HCT116 (cell line): ENCODE results near the gene KIAA1671. TPM values are rescaled to one million over a fixed set of nuclear protein-coding genes. Genes with fewer than 3 reads are reported as not detected.

Experiments
- ATAC-seq: fragments of 200-7000 bp; cut with Tn5 transposase; 2 replicates; pipeline ENCODE4 v1.9.1; 2020; ENCODE audit warnings: mild to moderate bottlenecking, moderate library complexity
- BruUV-seq: library from RNA; stranded (reverse); fragments of 400-500 nt; replicated peaks from 2 replicates; lab custom pipeline; 2021; lab: Mats Ljungman, UMichigan
- CTCF ChIA-PET: fragments of 300-600 bp; sonication (Branson Sonifier 250); formaldehyde crosslinking; loops from one replicate; lab custom pipeline; 2021; ENCODE audit warnings: antibody characterized with exemption; lab: Charles Lee
- POLR2A ChIA-PET: fragments of 300-600, 350-600 bp; sonication (Branson Sonifier 250); formaldehyde crosslinking; loops from one replicate; lab custom pipeline; 2021; ENCODE audit warnings: antibody characterized with exemption; lab: Charles Lee
- RAD21 ChIA-PET, 2 experiments: fragments of 300-600 bp; sonication (Branson Sonifier 250); formaldehyde crosslinking; loops; one replicate each; lab custom pipeline; 2023; ENCODE audit warnings: low total read pairs in 2 of 2; ENCODE audit not compliant: uncharacterized antibody in 2 of 2, unreplicated experiment in 2 of 2, low non-redundant PET in 1 of 2; lab: Charles Lee
- DNase-seq: peaks from one replicate; pipeline ENCODE4 v3.0.0-alpha.2; 2010; ENCODE audit warnings: low read depth, low spot score
- H2AFZ ChIP-seq: fragments of 200-600 bp; shearing (Covaris generic), sonication (generic); 2 replicates; pipeline ENCODE4 v1.6.1; 2017; ENCODE audit warnings: low read depth, mixed run types, mixed read lengths, antibody characterized with exemption, low read length; ENCODE audit not compliant: poor library complexity, severe bottlenecking
- H3K27ac ChIP-seq: 2 replicates; pipeline ENCODE4 v1.5.1; 2012; ENCODE audit warnings: low read depth, low read length
- H3K27me3 ChIP-seq: fragments of 200-600 bp; sonication (generic); 2 replicates; pipeline ENCODE4 v1.6.1; 2016; ENCODE audit warnings: mixed run types, low read length, mixed read lengths; ENCODE audit not compliant: insufficient read depth
- H3K36me3 ChIP-seq, 2 experiments: fragments of 200-500 bp in 1 of 2; fragments of 200-600 bp in 1 of 2; sonication (Bioruptor generic) in 1 of 2; sonication (generic) in 1 of 2; 2 replicates each; pipeline versions ENCODE4 v1.5.1 to v1.6.1; 2014 to 2016; ENCODE audit warnings: low read length in 2 of 2, inconsistent platforms in 1 of 2, mixed read lengths in 1 of 2, mixed run types in 1 of 2; ENCODE audit not compliant: insufficient read depth in 2 of 2, control insufficient read depth in 1 of 2
- H3K4me1 ChIP-seq, 2 experiments: fragments of 200-600 bp in 1 of 2; sonication (generic) in 1 of 2; 2 replicates each; pipeline versions ENCODE4 v1.5.1 to v1.6.1; 2012 to 2017; ENCODE audit warnings: low read length in 2 of 2, inconsistent platforms in 1 of 2, mild to moderate bottlenecking in 1 of 2, mixed read lengths in 1 of 2, mixed run types in 1 of 2, moderate library complexity in 1 of 2; ENCODE audit not compliant: insufficient read depth in 2 of 2, control insufficient read depth in 1 of 2
- H3K4me2 ChIP-seq: fragments of 200-600 bp; sonication (generic); 2 replicates; pipeline ENCODE4 v1.6.1; 2017; ENCODE audit warnings: mixed run types, low read length, mixed read lengths
- H3K4me3 ChIP-seq, 2 experiments: fragments of 200-600 bp in 1 of 2; sonication (generic) in 1 of 2; replicated peaks in 1 of 2; 2 replicates each; pipeline ENCODE4 v1.5.1; 2011 to 2016; ENCODE audit warnings: low read length in 2 of 2, control low read depth in 1 of 2, low read depth in 1 of 2, mild to moderate bottlenecking in 1 of 2, mixed read lengths in 1 of 2, mixed run types in 1 of 2
- H3K79me2 ChIP-seq: fragments of 200-600 bp; sonication (generic); 2 replicates; pipeline ENCODE4 v1.6.1; 2017; ENCODE audit warnings: mild to moderate bottlenecking, mixed run types, low read length, moderate library complexity, mixed read lengths; ENCODE audit not compliant: insufficient read depth
- H3K9ac ChIP-seq: fragments of 200-600 bp; sonication (generic); 2 replicates; pipeline ENCODE4 v1.6.1; 2016; ENCODE audit warnings: low read length, mixed read lengths
- H3K9me2 ChIP-seq: fragments of 200-600 bp; sonication (generic), shearing (Covaris generic); 2 replicates; pipeline ENCODE4 v1.6.1; 2017; ENCODE audit warnings: mixed run types, mild to moderate bottlenecking, moderate library complexity; ENCODE audit not compliant: insufficient read depth
- H3K9me3 ChIP-seq, 2 experiments: fragments of 200-500 bp in 1 of 2; fragments of 200-600 bp in 1 of 2; sonication (Bioruptor generic) in 1 of 2; sonication (generic) in 1 of 2; 2 replicates each; pipeline ENCODE4 v1.6.1; 2014 to 2017; ENCODE audit warnings: low read length in 2 of 2, mixed read lengths in 2 of 2, inconsistent platforms in 1 of 2, low read depth in 1 of 2, mild to moderate bottlenecking in 1 of 2, mixed run types in 1 of 2, moderate library complexity in 1 of 2; ENCODE audit not compliant: control insufficient read depth in 1 of 2, insufficient read depth in 1 of 2
- H4K20me1 ChIP-seq: fragments of 200-600 bp; sonication (generic), shearing (Covaris generic); 2 replicates; pipeline ENCODE4 v1.6.1; 2017; ENCODE audit warnings: mixed run types, mild to moderate bottlenecking, moderate library complexity; ENCODE audit not compliant: insufficient read depth
- CEBPB ChIP-seq: IDR thresholded peaks from 2 replicates; pipeline ENCODE4 v1.6.1; 2012; ENCODE audit warnings: low read depth
- EGR1 ChIP-seq: IDR thresholded peaks from 2 replicates; pipeline ENCODE4 v1.6.1; 2012; ENCODE audit warnings: low read depth
- ELF1 ChIP-seq: IDR thresholded peaks from 2 replicates; pipeline ENCODE4 v1.6.1; 2012; ENCODE audit warnings: low read depth, borderline replicate concordance
- EZH2 ChIP-seq: fragments of 200-600 bp; sonication (generic); IDR thresholded peaks from 2 replicates; pipeline ENCODE4 v1.6.1; 2017; ENCODE audit warnings: antibody characterized with exemption, mixed run types
- EZH2phosphoT487 ChIP-seq: fragments of 200-600 bp; IDR thresholded peaks from 2 replicates; pipeline ENCODE4 v1.6.1; 2018; ENCODE audit warnings: antibody characterized with exemption, borderline replicate concordance
- FOSL1 ChIP-seq: IDR thresholded peaks from 2 replicates; pipeline ENCODE4 v1.6.1; 2012; ENCODE audit warnings: low read depth
- JUND ChIP-seq: IDR thresholded peaks from 2 replicates; pipeline ENCODE4 v1.6.1; 2012
- SIN3A ChIP-seq: IDR thresholded peaks from 2 replicates; pipeline ENCODE4 v1.6.1; 2012; ENCODE audit warnings: low read depth
- SP1 ChIP-seq: IDR thresholded peaks from 2 replicates; pipeline ENCODE4 v1.6.1; 2012; ENCODE audit warnings: low read depth
- SRF ChIP-seq: IDR thresholded peaks from 2 replicates; pipeline ENCODE4 v1.6.1; 2012; ENCODE audit warnings: low read depth
- TCF7L2 ChIP-seq: IDR thresholded peaks from 2 replicates; pipeline ENCODE4 v1.7.0; 2011; ENCODE audit warnings: borderline replicate concordance, inconsistent platforms; ENCODE audit not compliant: insufficient read depth, insufficient read length; ENCODE audit errors: extremely low read depth
- ZFX ChIP-seq: fragments of 450-650 bp; IDR thresholded peaks from 2 replicates; pipeline ENCODE4 v1.6.1; 2017
- ZNF274 ChIP-seq: fragments of 200-500 bp; sonication (Bioruptor generic); IDR thresholded peaks from 2 replicates; pipeline ENCODE4 v1.6.1; 2014; ENCODE audit warnings: mild to moderate bottlenecking, low read depth, low read length, inconsistent platforms
- intact Hi-C: fragments of 100-400 bp; cut with micrococcal nuclease; formaldehyde crosslinking; loops from 2 replicates; pipeline ENCODE4 v1.10.0; 2022
- total RNA-seq: library from RNA; stranded (reverse); gene quantifications from one replicate; pipeline ENCODE4 v1.2.1, GENCODE V29; 2021; ENCODE audit not compliant: unreplicated experiment
- TF ChIP-seq, protein P1 (sequence below): IDR thresholded peaks from 2 replicates; pipeline ENCODE4 v1.6.1; 2012; ENCODE audit warnings: low read depth
- TF ChIP-seq, protein P2 (sequence below): IDR thresholded peaks from 2 replicates; pipeline ENCODE4 v1.6.1; 2011; ENCODE audit warnings: mild to moderate bottlenecking, low read length, moderate library complexity; ENCODE audit not compliant: insufficient replicate concordance; ENCODE audit errors: extremely low read depth
- TF ChIP-seq, protein P3 (sequence below), 3 experiments: fragments of 200-600 bp in 1 of 3; sonication (generic) in 1 of 3; IDR thresholded peaks in 2 of 3; conservative IDR thresholded peaks in 1 of 3; 2 replicates each; pipeline ENCODE4 v1.5.1; 2012 to 2017; ENCODE audit warnings: low read depth in 2 of 3, low read length in 2 of 3, antibody characterized with exemption in 1 of 3, borderline replicate concordance in 1 of 3, control low read depth in 1 of 3, mild to moderate bottlenecking in 1 of 3, mixed read lengths in 1 of 3, mixed run types in 1 of 3, moderate library complexity in 1 of 3; ENCODE audit not compliant: insufficient read depth in 1 of 3

KIAA1671 gene
- total RNA-seq, 1 experiment from 2014 or later = 36.8 TPM

DNA sequence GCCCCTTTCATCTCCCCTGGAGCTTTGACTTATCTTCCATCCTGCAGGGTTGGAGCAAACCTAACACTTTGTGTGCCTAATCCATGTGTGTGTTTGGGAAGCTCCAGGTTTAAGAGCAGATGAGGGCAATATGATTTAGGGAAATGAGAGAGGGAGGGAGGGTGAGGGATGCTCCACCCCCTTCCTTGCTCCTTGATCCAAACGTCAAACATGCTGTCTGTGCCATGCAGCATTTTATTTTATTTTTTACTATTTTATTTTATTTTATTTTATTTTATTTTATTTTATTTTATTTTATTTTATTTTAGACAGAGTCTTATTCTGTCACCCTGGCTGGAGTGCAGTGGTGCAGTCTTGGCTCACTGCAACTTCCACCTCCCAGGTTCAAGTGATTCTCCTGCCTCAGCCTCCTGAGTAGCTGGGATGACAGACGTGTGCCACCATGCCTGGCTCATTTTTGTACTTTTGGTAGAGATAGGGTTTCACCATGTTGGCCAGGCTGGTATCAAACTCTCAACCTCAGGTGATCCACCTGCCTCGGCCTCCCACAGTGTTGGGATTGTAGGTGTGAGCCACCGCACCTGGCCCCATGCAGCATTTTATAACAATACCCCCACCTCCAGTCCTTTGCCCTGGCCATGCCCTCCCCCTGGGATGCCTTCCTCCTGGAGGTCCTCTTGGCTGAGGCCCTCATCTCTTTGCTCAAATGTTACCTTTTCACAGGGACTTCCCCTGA, 194.6 kb downstream of the KIAA1671 start (continued):
- TF ChIP-seq, protein P1, sequence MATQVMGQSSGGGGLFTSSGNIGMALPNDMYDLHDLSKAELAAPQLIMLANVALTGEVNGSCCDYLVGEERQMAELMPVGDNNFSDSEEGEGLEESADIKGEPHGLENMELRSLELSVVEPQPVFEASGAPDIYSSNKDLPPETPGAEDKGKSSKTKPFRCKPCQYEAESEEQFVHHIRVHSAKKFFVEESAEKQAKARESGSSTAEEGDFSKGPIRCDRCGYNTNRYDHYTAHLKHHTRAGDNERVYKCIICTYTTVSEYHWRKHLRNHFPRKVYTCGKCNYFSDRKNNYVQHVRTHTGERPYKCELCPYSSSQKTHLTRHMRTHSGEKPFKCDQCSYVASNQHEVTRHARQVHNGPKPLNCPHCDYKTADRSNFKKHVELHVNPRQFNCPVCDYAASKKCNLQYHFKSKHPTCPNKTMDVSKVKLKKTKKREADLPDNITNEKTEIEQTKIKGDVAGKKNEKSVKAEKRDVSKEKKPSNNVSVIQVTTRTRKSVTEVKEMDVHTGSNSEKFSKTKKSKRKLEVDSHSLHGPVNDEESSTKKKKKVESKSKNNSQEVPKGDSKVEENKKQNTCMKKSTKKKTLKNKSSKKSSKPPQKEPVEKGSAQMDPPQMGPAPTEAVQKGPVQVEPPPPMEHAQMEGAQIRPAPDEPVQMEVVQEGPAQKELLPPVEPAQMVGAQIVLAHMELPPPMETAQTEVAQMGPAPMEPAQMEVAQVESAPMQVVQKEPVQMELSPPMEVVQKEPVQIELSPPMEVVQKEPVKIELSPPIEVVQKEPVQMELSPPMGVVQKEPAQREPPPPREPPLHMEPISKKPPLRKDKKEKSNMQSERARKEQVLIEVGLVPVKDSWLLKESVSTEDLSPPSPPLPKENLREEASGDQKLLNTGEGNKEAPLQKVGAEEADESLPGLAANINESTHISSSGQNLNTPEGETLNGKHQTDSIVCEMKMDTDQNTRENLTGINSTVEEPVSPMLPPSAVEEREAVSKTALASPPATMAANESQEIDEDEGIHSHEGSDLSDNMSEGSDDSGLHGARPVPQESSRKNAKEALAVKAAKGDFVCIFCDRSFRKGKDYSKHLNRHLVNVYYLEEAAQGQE = no peak
- TF ChIP-seq ZFX = no peak
- TF ChIP-seq EZH2 = no peak
- no peak for TF ChIP-seq SIN3A
- TF ChIP-seq, protein P2, sequence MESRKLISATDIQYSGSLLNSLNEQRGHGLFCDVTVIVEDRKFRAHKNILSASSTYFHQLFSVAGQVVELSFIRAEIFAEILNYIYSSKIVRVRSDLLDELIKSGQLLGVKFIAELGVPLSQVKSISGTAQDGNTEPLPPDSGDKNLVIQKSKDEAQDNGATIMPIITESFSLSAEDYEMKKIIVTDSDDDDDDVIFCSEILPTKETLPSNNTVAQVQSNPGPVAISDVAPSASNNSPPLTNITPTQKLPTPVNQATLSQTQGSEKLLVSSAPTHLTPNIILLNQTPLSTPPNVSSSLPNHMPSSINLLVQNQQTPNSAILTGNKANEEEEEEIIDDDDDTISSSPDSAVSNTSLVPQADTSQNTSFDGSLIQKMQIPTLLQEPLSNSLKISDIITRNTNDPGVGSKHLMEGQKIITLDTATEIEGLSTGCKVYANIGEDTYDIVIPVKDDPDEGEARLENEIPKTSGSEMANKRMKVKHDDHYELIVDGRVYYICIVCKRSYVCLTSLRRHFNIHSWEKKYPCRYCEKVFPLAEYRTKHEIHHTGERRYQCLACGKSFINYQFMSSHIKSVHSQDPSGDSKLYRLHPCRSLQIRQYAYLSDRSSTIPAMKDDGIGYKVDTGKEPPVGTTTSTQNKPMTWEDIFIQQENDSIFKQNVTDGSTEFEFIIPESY = no peak
- no peak for TF ChIP-seq CEBPB
- TF ChIP-seq ELF1 = no peak
- TF ChIP-seq JUND = no peak
- no peak for TF ChIP-seq FOSL1

DNA sequence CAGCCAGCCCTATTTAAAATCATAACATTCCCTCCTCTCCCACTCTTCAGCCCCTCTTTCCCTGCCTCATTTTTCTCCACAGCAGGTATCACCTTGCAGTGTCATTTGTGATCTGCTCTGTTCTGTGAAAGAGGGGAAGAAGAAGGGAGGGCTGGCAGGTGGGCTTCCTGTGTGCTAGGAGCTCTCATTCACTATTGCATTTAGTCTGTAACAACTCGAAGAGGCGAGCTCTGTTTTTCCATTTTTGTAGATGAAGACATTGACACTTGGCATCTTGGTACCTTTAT, 195.1 kb downstream of the KIAA1671 start:
- POLR2A ChIA-PET = no interaction called here
- no peaks in the 10 kb centered on the region for H4K20me1 ChIP-seq
- no peaks in the 10 kb centered on the region for H3K36me3 ChIP-seq
- ATAC-seq (no peak), DNase-seq (no peak)
- intact Hi-C loops = no loop called here
- BruUV-seq = no TSS peak
- no peaks in the 10 kb centered on the region for H3K27me3 ChIP-seq
- no peaks in the 10 kb centered on the region for H3K9me3 ChIP-seq
- H3K4me1 ChIP-seq = no peaks in the 10 kb centered on the region
- H3K4me2 ChIP-seq = no peak overlapping the region
- H3K79me2 ChIP-seq = no peaks in the 10 kb centered on the region
- H2AFZ ChIP-seq = no peak overlapping the region
- RAD21 ChIA-PET = no interaction called here
- H3K9ac ChIP-seq = no peak overlapping the region
- CTCF ChIA-PET = no interaction called here
- H3K4me3 ChIP-seq = no peak overlapping the region
- no peaks in the 10 kb centered on the region for H3K9me2 ChIP-seq
- no peak overlapping the region for H3K27ac ChIP-seq
- TF ChIP-seq EGR1 (no peak), FOSL1 (no peak), SRF (no peak), TCF7L2 (no peak), EZH2phosphoT487 (no peak), SP1 (no peak), ZNF274 (no peak), CEBPB (no peak)
- TF ChIP-seq, protein P2 = no peak
- TF ChIP-seq, protein P3, sequence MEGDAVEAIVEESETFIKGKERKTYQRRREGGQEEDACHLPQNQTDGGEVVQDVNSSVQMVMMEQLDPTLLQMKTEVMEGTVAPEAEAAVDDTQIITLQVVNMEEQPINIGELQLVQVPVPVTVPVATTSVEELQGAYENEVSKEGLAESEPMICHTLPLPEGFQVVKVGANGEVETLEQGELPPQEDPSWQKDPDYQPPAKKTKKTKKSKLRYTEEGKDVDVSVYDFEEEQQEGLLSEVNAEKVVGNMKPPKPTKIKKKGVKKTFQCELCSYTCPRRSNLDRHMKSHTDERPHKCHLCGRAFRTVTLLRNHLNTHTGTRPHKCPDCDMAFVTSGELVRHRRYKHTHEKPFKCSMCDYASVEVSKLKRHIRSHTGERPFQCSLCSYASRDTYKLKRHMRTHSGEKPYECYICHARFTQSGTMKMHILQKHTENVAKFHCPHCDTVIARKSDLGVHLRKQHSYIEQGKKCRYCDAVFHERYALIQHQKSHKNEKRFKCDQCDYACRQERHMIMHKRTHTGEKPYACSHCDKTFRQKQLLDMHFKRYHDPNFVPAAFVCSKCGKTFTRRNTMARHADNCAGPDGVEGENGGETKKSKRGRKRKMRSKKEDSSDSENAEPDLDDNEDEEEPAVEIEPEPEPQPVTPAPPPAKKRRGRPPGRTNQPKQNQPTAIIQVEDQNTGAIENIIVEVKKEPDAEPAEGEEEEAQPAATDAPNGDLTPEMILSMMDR (IDR thresholded peaks at IDR 0.05 in 2 of 3, conservative IDR thresholded peaks at IDR 0.05 in 1 of 3; ENCODE audit: borderline replicate concordance in 1 of 3, insufficient read depth in 1 of 3, low read depth in 2 of 3, low read length in 2 of 3) = no peak
